ENCODE results near the gene AQP10.
A peak's percentile ranks its signal among the peaks of the same experiment; 100 is the strongest.

AQP10 gene

GRCh38 chr1:154326546-154327465, 5.9 kb downstream of the AQP10 start:
- TF ChIP-seq CTCF (IDR thresholded peaks at IDR 0.05; ENCODE audit: low read depth, low read length), result no peak
- peak overlapping the region; percentile 91 for H3K4me3 ChIP-seq (ENCODE audit: low read depth, low read length)

- no peak for TF ChIP-seq CTCF (IDR thresholded peaks at IDR 0.05; ENCODE audit: low read depth, low read length)
- H3K4me3 ChIP-seq (ENCODE audit: low read depth, low read length), result peak overlapping the region; percentile 49
Observed at GRCh38 chr1:154327466-154328317, 6.8 kb downstream of the AQP10 start.

- H3K4me3 ChIP-seq (ENCODE audit: low read depth, low read length), result peak overlapping the region; percentile 49
- no peak for TF ChIP-seq CTCF (IDR thresholded peaks at IDR 0.05; ENCODE audit: low read depth, low read length)
Observed at GRCh38 chr1:154328318-154329151, 7.6 kb downstream of the AQP10 start.

- no peak for TF ChIP-seq CTCF (IDR thresholded peaks at IDR 0.05; ENCODE audit: low read depth, low read length)
- H3K4me3 ChIP-seq (ENCODE audit: low read depth, low read length), result peak overlapping the region; percentile 45
Observed at GRCh38 chr1:154329152-154329521, 8.2 kb downstream of the AQP10 start.

GRCh38 chr1:154329551-154330131, 8.7 kb downstream of the AQP10 start:
- H3K4me3 ChIP-seq (ENCODE audit: low read depth, low read length), result no peak overlapping the region
- TF ChIP-seq CTCF (IDR thresholded peaks at IDR 0.05; ENCODE audit: low read depth, low read length), result no peak

- no peak overlapping the region for H3K4me3 ChIP-seq (ENCODE audit: low read depth, low read length)
Observed at GRCh38 chr1:154330669-154331068, 9.8 kb downstream of the AQP10 start.

More at GRCh38 chr1:154330669-154331068, 9.8 kb downstream of the AQP10 start:
- no peak for TF ChIP-seq CTCF (IDR thresholded peaks at IDR 0.05; ENCODE audit: low read depth, low read length)
